Heart right ventricle (tissue), 16 donors: Measurements from ENCODE around the gene GNB1L. TPM values are rescaled to one million over a fixed set of nuclear protein-coding genes. Genes with fewer than 3 reads are reported as not detected.

ENCODE experiments used
- ATAC-seq, 8 donors: fragments of 200-7000 bp; cut with Tn5 transposase; one replicate each; pipeline ENCODE4 v1.9.1; 2020; ENCODE audit warnings: mild to moderate bottlenecking in 8 of 8, moderate library complexity in 8 of 8, moderate number of reproducible peaks in 1 of 8
- DNase-seq, 2 donors: peaks; one replicate each; pipeline ENCODE4 v3.0.0-alpha.2; 2020
- H3K27ac ChIP-seq, 10 donors: fragments of 200-600 bp; sonication (generic) in 2 of 10; one replicate each; pipeline versions ENCODE4 v1.5.0 to v1.8.0; 2020 to 2022; ENCODE audit warnings: mild to moderate bottlenecking in 3 of 10
- H3K27me3 ChIP-seq, 7 donors: fragments of 200-600 bp; one replicate each; pipeline ENCODE4 v1.8.0; 2021 to 2022; ENCODE audit warnings: mild to moderate bottlenecking in 2 of 7
- H3K36me3 ChIP-seq, 9 donors: fragments of 200-600 bp; sonication (generic) in 1 of 9; one replicate each; pipeline versions ENCODE4 v1.5.0 to v1.8.0; 2020 to 2022; ENCODE audit warnings: mild to moderate bottlenecking in 2 of 9
- H3K4me1 ChIP-seq, 9 donors: fragments of 200-600 bp; sonication (generic) in 1 of 9; one replicate each; pipeline versions ENCODE4 v1.5.0 to v1.8.0; 2020 to 2022; ENCODE audit warnings: mild to moderate bottlenecking in 4 of 9
- H3K4me3 ChIP-seq, 10 donors: fragments of 200-600 bp; sonication (generic) in 2 of 10; one replicate each; pipeline versions ENCODE4 v1.5.0 to v1.8.0; 2020 to 2022; ENCODE audit warnings: mild to moderate bottlenecking in 7 of 10, moderate library complexity in 2 of 10
- H3K9me3 ChIP-seq, 11 donors: fragments of 200-600 bp in 10 of 11; sonication (generic) in 2 of 11; one replicate each; pipeline versions ENCODE4 v1.5.0 to v1.8.0; 2013 to 2022; ENCODE audit warnings: mild to moderate bottlenecking in 2 of 11, control low read depth in 1 of 11, moderate library complexity in 1 of 11
- CTCF ChIP-seq, 9 donors: fragments of 200-600 bp; sonication (generic) in 2 of 9; IDR thresholded peaks; one replicate each; pipeline versions ENCODE4 v1.5.0 to v1.8.0; 2021 to 2022; ENCODE audit warnings: antibody characterized with exemption in 9 of 9, mild to moderate bottlenecking in 5 of 9, moderate library complexity in 1 of 9
- WGBS, 2 donors: extraction: QIAGEN DNeasy Blood & Tissue Kit; methylation state at CpG; one replicate each; pipeline ENCODE4 v1.1.7; 2013; ENCODE audit warnings: inconsistent platforms in 1 of 2; 5-methylcytosine and 5-hydroxymethylcytosine counted together
- intact Hi-C, 10 donors: fragments of 100-400 bp; cut with DNase I; formaldehyde crosslinking; loops; one replicate each; pipeline versions ENCODE4 v1.11.1 to v1.14.2; 2022
- long read RNA-seq, 3 donors: library from polyadenylated mRNA; unstranded; transcript quantifications; one replicate each; pipeline ENCODE4 v2.0.0, GENCODE V29; 2020 to 2021
- polyA plus RNA-seq, 2 donors: library from polyadenylated mRNA; stranded (reverse); fragments of 200-250 nt; gene quantifications; one replicate each; pipeline ENCODE4 v1.2.3, GENCODE V29; 2013
- total RNA-seq, 10 donors: library from RNA; stranded (reverse); fragmentation: NEBNext Ultra II Directional in 3 of 10; extraction: Animal tissue kit (Norgen Biotek cat#: 25700) in 3 of 10; gene quantifications; one replicate each; pipeline versions ENCODE4 v1.2.1 to v1.2.4, GENCODE V29; 2021 to 2023
- donor health status: Arrhythmogenic right ventricular cardiomyopathy.
- donor health status: ischemic (EF 13 %, LVEDD 7.1; RV severe dilation, severe dysfunction).
- donor health status: healthy with polysubstance abuse.
- donor health status: DM: no; HTN: yes; CAD: no.
- donor health status: DM: no; HTN: no; CAD: no.
- donor health status: ischemic (EF 25% LVEDD 6.9; RV normal size, moderate dysfunction).
- donor health status: ischemic (EF 25% LVEDD 5.7; RV mildly dilated, moderate dysfunction).
- donor health status: healthy.
- donor health status: DM: yes; HTN: yes; CAD: no.
- donor health status: Ischemic cardiomyopathy.
- donor health status: ischemic (EF 35%, LVEDD 5.7; RV mildly dilated, moderate dysfunction).
- donor health status: nonischemic (EF 11% LVEDD 7.7; RV severe dilation, severe dysfunction).
- donor health status: DM: yes; HTN: yes; CAD: no.
- donor health status: PGD.
- donor health status: ischemic (EF 29% LVEDD 5.4; RV normal size, mild dysfunction).
- donor health status: nonischemic (EF 23%, LVEDD 6.1; RV moderate dilation, normal function).

GNB1L gene
- total RNA-seq = 1 to 10 TPM in 8 of 10 donors, under 1 TPM in 2; 0.76 to 3.6 (median 1.8) TPM
- polyA plus RNA-seq = 1 to 10 TPM; 2.0 to 9.3 TPM
- long read RNA-seq, donor 1, partial matches to known transcripts = 0 of 1 reads
- long read RNA-seq, donor 1, other reads (novel, unspliced or antisense) = 0 of 1 reads
- long read RNA-seq, donor 2, full-length matches to known transcripts = 8 of 11 reads
- long read RNA-seq, donor 2, partial matches to known transcripts = 1 of 11 reads
- long read RNA-seq, donor 2, other reads (novel, unspliced or antisense) = 2 of 11 reads
- long read RNA-seq, donor 3, full-length matches to known transcripts = 15 of 21 reads
- long read RNA-seq, donor 3, partial matches to known transcripts = 0 of 21 reads
- long read RNA-seq, donor 3, other reads (novel, unspliced or antisense) = 6 of 21 reads

GRCh38 chr22:19854778-19855503, at the start of gene GNB1L, which contains the start of gene RTL10:
Gene GNB1L (minus strand): TSS chr22:19854874. CDS start chr22:19821355, 33,519 bp downstream.
Gene RTL10 (minus strand): TSS chr22:19854874. CDS start chr22:19852261, 2,613 bp downstream.
- peak within 1 kb of the TSS; percentile 69 to 98 (median 95) for H3K4me3 ChIP-seq
- peak within 1 kb of the TSS; percentile 78 to 98 (median 94) for H3K27ac ChIP-seq
- no peaks in the 10 kb centered on the region for H3K9me3 ChIP-seq
- H3K36me3 ChIP-seq = peaks cover 0 to 29% (median 10%) of the 10 kb centered on the region in 9 donors
- intact Hi-C loops = loop anchor here in 1 of 10 donors (5.0 kb wide), 1 partner anchor 53 kb away; no protein-coding TSS in a partner anchor
- peaks cover 18 to 33% (median 27%) of the 10 kb centered on the region in 9 donors for H3K4me1 ChIP-seq
- peak; percentile 98 to 99 (median 99) for ATAC-seq
- peak in 6 of 9 donors; percentile 7 to 50 (median 32) for TF ChIP-seq CTCF (IDR thresholded peaks at IDR 0.05)
- 1% methylated on average over 81 of the region's 81 CpGs for WGBS, 2 donors
- no peaks in the 10 kb centered on the region for H3K27me3 ChIP-seq
- DNase-seq = peak; percentile 96 to 99

- ATAC-seq (peak in 2 of 8 donors; percentile 10 to 12), DNase-seq (no peak)
- Histone ChIP-seq H3K27ac (no peak overlapping the region), H3K9me3 (no peaks in the 10 kb centered on the region), H3K4me3 (no peak overlapping the region), H3K36me3 (peaks cover 0 to 52% (median 4%) of the 10 kb centered on the region in 9 donors), H3K4me1 (no peaks in the 10 kb centered on the region), H3K27me3 (no peaks in the 10 kb centered on the region)
- TF ChIP-seq CTCF (IDR thresholded peaks at IDR 0.05) = no peak
- 84 to 94% methylated on average over 16 of the region's 16 CpGs for WGBS, 2 donors
- intact Hi-C loops = no loop called here
Measured at GRCh38 chr22:19904174-19904856, 49.6 kb upstream of the GNB1L start.

- DNase-seq = no peak
- intact Hi-C loops = no loop called here
Measured at GRCh38 chr22:19903513-19903912, 48.8 kb upstream of the GNB1L start.

More at GRCh38 chr22:19903513-19903912, 48.8 kb upstream of the GNB1L start:
- H3K27me3 ChIP-seq = no peaks in the 10 kb centered on the region
- no peaks in the 10 kb centered on the region for H3K4me1 ChIP-seq
- TF ChIP-seq CTCF (IDR thresholded peaks at IDR 0.05) = no peak
- H3K27ac ChIP-seq = no peak overlapping the region
- 81 to 82% methylated on average over 12 of the region's 12 CpGs for WGBS, 2 donors
- peaks cover 0 to 54% (median 2%) of the 10 kb centered on the region in 9 donors for H3K36me3 ChIP-seq
- H3K4me3 ChIP-seq = no peak overlapping the region
- peak in 3 of 8 donors; percentile 6 to 19 (median 17) for ATAC-seq
- no peaks in the 10 kb centered on the region for H3K9me3 ChIP-seq
